SU-DHL-6 (cell line): ENCODE data around the gene VKORC1L1.

ENCODE experiments used
- H2AFZ ChIP-seq: fragments of 200-600 bp; sonication (generic); 2 replicates; pipeline ENCODE4 v1.6.1; 2014; ENCODE audit warnings: low read depth, mild to moderate bottlenecking, moderate library complexity, mixed read lengths, antibody characterized with exemption, low read length; ENCODE audit not compliant: severe bottlenecking
- H3F3A ChIP-seq: fragments of 200-600 bp; shearing (Covaris generic); 2 replicates; pipeline ENCODE4 v1.6.0; 2016; ENCODE audit warnings: antibody characterized with exemption, mild to moderate bottlenecking; ENCODE audit not compliant: insufficient read depth
- H3K27ac ChIP-seq: fragments of 200-600 bp; sonication (generic); 2 replicates; pipeline ENCODE4 v1.5.1; 2016; ENCODE audit warnings: low read depth, mild to moderate bottlenecking, low read length, moderate library complexity, mixed read lengths
- H3K27me3 ChIP-seq: fragments of 200-600 bp; sonication (generic), shearing (Covaris generic); 2 replicates; pipeline ENCODE4 v1.6.0; 2014; ENCODE audit warnings: mild to moderate bottlenecking, low read length
- H3K36me3 ChIP-seq: fragments of 200-600 bp; sonication (generic); 2 replicates; pipeline ENCODE4 v1.6.1; 2014; ENCODE audit warnings: mild to moderate bottlenecking, low read length, mixed read lengths
- H3K4me2 ChIP-seq: fragments of 300-600, 200-600 bp; shearing (Covaris generic), sonication (generic); 2 replicates; pipeline ENCODE4 v1.6.0; 2014; ENCODE audit warnings: low read length, low read depth, mild to moderate bottlenecking; ENCODE audit not compliant: poor library complexity, severe bottlenecking
- H3K4me3 ChIP-seq: fragments of 200-600 bp; sonication (generic); 2 replicates; pipeline ENCODE4 v1.5.1; 2014; ENCODE audit warnings: antibody characterized with exemption, low read length, mild to moderate bottlenecking, mixed read lengths; ENCODE audit not compliant: insufficient read depth, poor library complexity, severe bottlenecking
- H3K79me2 ChIP-seq: fragments of 200-600 bp; sonication (generic); 2 replicates; pipeline ENCODE4 v1.6.1; 2014; ENCODE audit warnings: mild to moderate bottlenecking, low read length, moderate library complexity; ENCODE audit not compliant: insufficient read depth
- H3K9ac ChIP-seq: fragments of 200-600 bp; sonication (generic); 2 replicates; pipeline ENCODE4 v1.7.0; 2014; ENCODE audit warnings: mild to moderate bottlenecking, low read length
- H3K9me2 ChIP-seq: fragments of 200-600 bp; sonication (generic); replicated peaks from 2 replicates; pipeline ENCODE4 v1.6.1; 2014; ENCODE audit warnings: low read length; ENCODE audit not compliant: insufficient read depth
- H3K9me3 ChIP-seq: fragments of 200-600 bp; sonication (generic); 2 replicates; pipeline ENCODE4 v1.6.1; 2014; ENCODE audit warnings: low read length, mixed read lengths; ENCODE audit not compliant: insufficient read depth
- H4K20me1 ChIP-seq: fragments of 200-600 bp; sonication (generic); 2 replicates; pipeline ENCODE4 v1.6.1; 2014; ENCODE audit warnings: low read depth, mild to moderate bottlenecking, antibody characterized with exemption, low read length, moderate library complexity, mixed read lengths
- CTCF ChIP-seq: fragments of 200-600 bp; sonication (generic); IDR thresholded peaks from one replicate; pipeline ENCODE4 v1.5.1; 2017; ENCODE audit warnings: antibody characterized with exemption, mild to moderate bottlenecking, low read length, moderate library complexity; ENCODE audit not compliant: insufficient read depth, poor library complexity, severe bottlenecking
- EZH2phosphoT487 ChIP-seq: fragments of 200-600 bp; sonication (generic), shearing (Covaris generic); conservative IDR thresholded peaks from 2 replicates; pipeline ENCODE4 v1.6.1; 2018; ENCODE audit warnings: mild to moderate bottlenecking, antibody characterized with exemption, low read length, moderate library complexity, mixed read lengths

Gene VKORC1L1

GRCh38 chr7:65953001-65953720, 80.3 kb downstream of the VKORC1L1 start:
- no peaks in the 10 kb centered on the region for H3K79me2 ChIP-seq
- peaks cover 11% of the 10 kb centered on the region; the same call in 1 of the 2 replicates for H3F3A ChIP-seq
- no peak overlapping the region for H3K9ac ChIP-seq
- H3K36me3 ChIP-seq: peaks cover 5% of the 10 kb centered on the region; the same call in 1 of the 2 replicates
- H3K9me3 ChIP-seq: no peaks in the 10 kb centered on the region
- H4K20me1 ChIP-seq: no peaks in the 10 kb centered on the region
- no peak overlapping the region for H2AFZ ChIP-seq
- no peak overlapping the region for H3K27ac ChIP-seq
- H3K9me2 ChIP-seq: no peaks in the 10 kb centered on the region
- no peak overlapping the region for H3K4me2 ChIP-seq
- TF ChIP-seq CTCF: no peak
- TF ChIP-seq EZH2phosphoT487: no peak
- H3K27me3 ChIP-seq: no peaks in the 10 kb centered on the region
- H3K4me3 ChIP-seq: no peak overlapping the region

GRCh38 chr7:65953890-65954450, 81.1 kb downstream of the VKORC1L1 start:
- TF ChIP-seq EZH2phosphoT487 (no peak), CTCF (no peak)
- Histone ChIP-seq H3F3A (peaks cover 17% of the 10 kb centered on the region; the same call in 1 of the 2 replicates), H3K36me3 (peaks cover 12% of the 10 kb centered on the region; the same call in 1 of the 2 replicates), H3K79me2 (no peaks in the 10 kb centered on the region), H3K4me2 (no peak overlapping the region), H4K20me1 (no peaks in the 10 kb centered on the region), H3K9ac (no peak overlapping the region), H3K27me3 (no peaks in the 10 kb centered on the region), H3K27ac (no peak overlapping the region), H3K9me3 (no peaks in the 10 kb centered on the region), H2AFZ (no peak overlapping the region), H3K9me2 (no peaks in the 10 kb centered on the region), H3K4me3 (no peak overlapping the region)

GRCh38 chr7:65955718-65956117, 82.8 kb downstream of the VKORC1L1 start:
- peaks cover 19% of the 10 kb centered on the region; the same call in 1 of the 2 replicates for H3K36me3 ChIP-seq
- no peaks in the 10 kb centered on the region for H3K9me3 ChIP-seq
- H3K4me3 ChIP-seq: no peak overlapping the region
- no peaks in the 10 kb centered on the region for H3K27me3 ChIP-seq
- TF ChIP-seq EZH2phosphoT487 (no peak), CTCF (no peak)
- H3K79me2 ChIP-seq: no peaks in the 10 kb centered on the region
- H3K4me2 ChIP-seq: no peak overlapping the region
- H3F3A ChIP-seq: peaks cover 21% of the 10 kb centered on the region; the same call in 1 of the 2 replicates
- H3K27ac ChIP-seq: no peak overlapping the region
- no peak overlapping the region for H2AFZ ChIP-seq
- H3K9ac ChIP-seq: no peak overlapping the region
- H4K20me1 ChIP-seq: no peaks in the 10 kb centered on the region
- H3K9me2 ChIP-seq: no peaks in the 10 kb centered on the region
